ENCODE data around the gene SOD3. TPM values are rescaled to one million over a fixed set of nuclear protein-coding genes. Genes with fewer than 3 reads are reported as not detected.

SOD3 gene
- total and polyA plus RNA-seq, 2 of the 13 experiments (the other 11 are each of a cell fraction or from before 2014, with no cell fraction given) = 0.04 TPM; not detected in 1

DNA sequence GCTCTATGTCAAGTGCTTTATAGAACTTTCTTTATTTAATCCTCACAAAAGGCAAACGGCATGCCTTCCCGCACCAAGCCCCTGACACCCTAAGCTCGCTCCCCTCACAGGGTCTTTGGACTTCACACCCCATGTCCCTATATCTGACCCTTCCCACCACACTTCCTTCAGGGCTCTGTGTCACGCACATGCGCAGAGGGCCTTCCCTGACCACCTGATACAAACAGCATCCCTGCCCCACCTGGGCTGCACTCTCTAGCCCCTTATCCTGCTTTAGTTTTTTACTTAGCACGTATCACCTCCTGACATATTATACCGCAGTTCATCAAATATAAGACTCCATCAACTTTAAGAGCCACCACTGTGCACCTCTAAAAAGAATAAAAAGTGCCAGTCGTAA is 49.8 kb downstream of the SOD3 start:
- FAIRE-seq (no peak), DNase-seq (ENCODE audit: low spot score) (no peak), ATAC-seq (no peak)
- Histone ChIP-seq H3K27ac (ENCODE audit: extremely low read length, insufficient read depth, low read length) (no peak overlapping the region), H4K20me1 (ENCODE audit: insufficient read depth, low read length) (no peaks in the 10 kb centered on the region), H3K36me3 (replicated peaks in 1 of 2; ENCODE audit: control insufficient read depth in 1 of 2, insufficient read depth in 2 of 2, low read length in 2 of 2) (no peaks in the 10 kb centered on the region), H3K4me1 (ENCODE audit: insufficient read depth, low read length) (peaks cover 21% of the 10 kb centered on the region), H3K27me3 (ENCODE audit: control insufficient read depth in 1 of 2, insufficient read depth in 2 of 2, low read length in 2 of 2) (no peaks in the 10 kb centered on the region), H3K9me3 (ENCODE audit: low read length) (no peaks in the 10 kb centered on the region), H3K79me2 (ENCODE audit: insufficient read depth, low read length) (no peaks in the 10 kb centered on the region), H3K4me3 (replicated peaks in 1 of 3; ENCODE audit: insufficient read depth in 1 of 3, low read depth in 2 of 3, low read length in 3 of 3) (no peak overlapping the region), H3K4me2 (ENCODE audit: low read depth, low read length) (no peak overlapping the region), H2AFZ (ENCODE audit: low read length) (no peak overlapping the region), H3K9ac (ENCODE audit: insufficient read depth, low read depth, low read length) (no peak overlapping the region)
- CTCF ChIA-PET (ENCODE audit: low intra/inter-chr PET ratio, low total read pairs) = no interaction called here
- in situ Hi-C loops (cut with HindIII; ENCODE audit: extremely low pct_ligation_motif_present, low pct_unique_long_range_greater_than_20kb) (no loop called here), intact Hi-C loops (cut with micrococcal nuclease; ENCODE audit: unreplicated experiment) (no loop called here)
- no peak for TF ChIP-seq NPAS2 (CRISPR knock-in tag; IDR thresholded peaks at IDR 0.05; ENCODE audit: borderline replicate concordance)
- no peak for TF ChIP-seq CBFB (CRISPR knock-in tag; IDR thresholded peaks at IDR 0.05)
- no peak for TF ChIP-seq ZNF678 (CRISPR knock-in tag; IDR thresholded peaks at IDR 0.05)
- TF ChIP-seq ZNF224 (CRISPR knock-in tag; IDR thresholded peaks at IDR 0.05) = no peak
- TF ChIP-seq, protein P1, sequence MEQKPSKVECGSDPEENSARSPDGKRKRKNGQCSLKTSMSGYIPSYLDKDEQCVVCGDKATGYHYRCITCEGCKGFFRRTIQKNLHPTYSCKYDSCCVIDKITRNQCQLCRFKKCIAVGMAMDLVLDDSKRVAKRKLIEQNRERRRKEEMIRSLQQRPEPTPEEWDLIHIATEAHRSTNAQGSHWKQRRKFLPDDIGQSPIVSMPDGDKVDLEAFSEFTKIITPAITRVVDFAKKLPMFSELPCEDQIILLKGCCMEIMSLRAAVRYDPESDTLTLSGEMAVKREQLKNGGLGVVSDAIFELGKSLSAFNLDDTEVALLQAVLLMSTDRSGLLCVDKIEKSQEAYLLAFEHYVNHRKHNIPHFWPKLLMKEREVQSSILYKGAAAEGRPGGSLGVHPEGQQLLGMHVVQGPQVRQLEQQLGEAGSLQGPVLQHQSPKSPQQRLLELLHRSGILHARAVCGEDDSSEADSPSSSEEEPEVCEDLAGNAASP (CRISPR knock-in tag; IDR thresholded peaks at IDR 0.05; ENCODE audit: borderline replicate concordance) = no peak
- no peak for TF ChIP-seq TOPORS (CRISPR knock-in tag; IDR thresholded peaks at IDR 0.05)
- TF ChIP-seq ZSCAN22 (CRISPR knock-in tag; IDR thresholded peaks at IDR 0.05) = no peak
- TF ChIP-seq, protein P2, sequence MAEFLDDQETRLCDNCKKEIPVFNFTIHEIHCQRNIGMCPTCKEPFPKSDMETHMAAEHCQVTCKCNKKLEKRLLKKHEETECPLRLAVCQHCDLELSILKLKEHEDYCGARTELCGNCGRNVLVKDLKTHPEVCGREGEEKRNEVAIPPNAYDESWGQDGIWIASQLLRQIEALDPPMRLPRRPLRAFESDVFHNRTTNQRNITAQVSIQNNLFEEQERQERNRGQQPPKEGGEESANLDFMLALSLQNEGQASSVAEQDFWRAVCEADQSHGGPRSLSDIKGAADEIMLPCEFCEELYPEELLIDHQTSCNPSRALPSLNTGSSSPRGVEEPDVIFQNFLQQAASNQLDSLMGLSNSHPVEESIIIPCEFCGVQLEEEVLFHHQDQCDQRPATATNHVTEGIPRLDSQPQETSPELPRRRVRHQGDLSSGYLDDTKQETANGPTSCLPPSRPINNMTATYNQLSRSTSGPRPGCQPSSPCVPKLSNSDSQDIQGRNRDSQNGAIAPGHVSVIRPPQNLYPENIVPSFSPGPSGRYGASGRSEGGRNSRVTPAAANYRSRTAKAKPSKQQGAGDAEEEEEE (CRISPR knock-in tag; IDR thresholded peaks at IDR 0.05; ENCODE audit: borderline replicate concordance) = no peak
- 76% methylated on average over 8 of the region's 8 CpGs for WGBS (ENCODE audit: low lambda C conversion rate)
- no TSS peak for BruUV-seq (replicated peaks)
- POLR2A ChIA-PET = no interaction called here
